T-cell (primary cell): ENCODE results near the gene A3GALT2. TPM values are rescaled to one million over a fixed set of nuclear protein-coding genes. Genes with fewer than 3 reads are reported as not detected.
A peak's percentile ranks its signal among the peaks of the same experiment; 100 is the strongest.

ENCODE experiments used
- ATAC-seq, 4 experiments: fragments of 200-7000 bp in 3 of 4; fragments of 150-1000 bp in 1 of 4; cut with Tn5 transposase; replicated peaks in 1 of 4; 1 replicate in 3 of 4; 2 replicates in 1 of 4; pipeline ENCODE4 v1.10.0; 2021; ENCODE audit warnings: moderate library complexity in 3 of 4, mild to moderate bottlenecking in 2 of 4, moderate number of reproducible peaks in 1 of 4
- CTCF ChIA-PET, 2 donors: fragments of 300-600 bp; sonication (Branson Sonifier 250); formaldehyde crosslinking; loops; one replicate each; lab custom pipeline; 2022; ENCODE audit warnings: antibody characterized with exemption in 2 of 2; lab: Charles Lee
- POLR2A ChIA-PET, 2 donors: fragments of 300-600 bp; sonication (Branson Sonifier 250); formaldehyde crosslinking; loops; one replicate each; lab custom pipeline; 2022; ENCODE audit warnings: antibody characterized with exemption in 2 of 2; lab: Charles Lee
- DNase-seq, 35 experiments: peaks; one replicate each; pipeline versions ENCODE4 v3.0.0 to v3.0.0-alpha.2; 2013 to 2023
- H3K27ac ChIP-seq: one replicate; pipeline ENCODE4 v1.5.1; 2013; ENCODE audit warnings: low read length
- H3K27me3 ChIP-seq, 2 experiments: replicated peaks in 1 of 2; 1 replicate in 1 of 2; 2 replicates in 1 of 2; pipeline versions ENCODE4 v1.6.1 to v1.7.0; 2013; ENCODE audit warnings: low read length in 1 of 2, mixed read lengths in 1 of 2; ENCODE audit not compliant: control insufficient read depth in 2 of 2, insufficient read depth in 2 of 2; ENCODE audit errors: extremely low read depth in 1 of 2
- H3K36me3 ChIP-seq, 2 donors: 1 replicate in 1 of 2; 2 replicates in 1 of 2; pipeline versions ENCODE4 v1.6.1 to v1.7.0; 2013; ENCODE audit warnings: low read length in 1 of 2; ENCODE audit not compliant: control insufficient read depth in 2 of 2, insufficient read depth in 1 of 2; ENCODE audit errors: extremely low read depth in 1 of 2
- H3K4me1 ChIP-seq, 2 experiments: 1 replicate in 1 of 2; 2 replicates in 1 of 2; pipeline versions ENCODE4 v1.6.1 to v1.7.0; 2013; ENCODE audit warnings: low read length in 2 of 2, mixed read lengths in 1 of 2; ENCODE audit not compliant: insufficient read depth in 2 of 2, control insufficient read depth in 1 of 2; ENCODE audit errors: extremely low read depth in 1 of 2
- H3K4me3 ChIP-seq, 2 donors: 1 replicate in 1 of 2; 2 replicates in 1 of 2; pipeline versions ENCODE4 v1.5.1 to v1.7.0; 2013; ENCODE audit warnings: mild to moderate bottlenecking in 2 of 2, low read length in 1 of 2, moderate library complexity in 1 of 2; ENCODE audit not compliant: control insufficient read depth in 1 of 2; ENCODE audit errors: extremely low read depth in 1 of 2
- H3K9me3 ChIP-seq: 2 replicates; pipeline ENCODE4 v1.7.0; 2013
- H3K27ac Mint-ChIP-seq, 2 donors: one replicate each; pipeline ENCODE4 v1.8.0; 2020 to 2021; ENCODE audit warnings: mild to moderate bottlenecking in 2 of 2, mixed read lengths in 2 of 2
- H3K27me3 Mint-ChIP-seq, 2 donors: one replicate each; pipeline ENCODE4 v1.8.0; 2021 to 2022; ENCODE audit warnings: mixed read lengths in 2 of 2
- H3K36me3 Mint-ChIP-seq: one replicate; pipeline ENCODE4 v1.8.0; 2021; ENCODE audit warnings: mixed read lengths
- H3K4me1 Mint-ChIP-seq, 3 donors: one replicate each; pipeline ENCODE4 v1.8.0; 2020 to 2022; ENCODE audit warnings: mixed read lengths in 3 of 3, mild to moderate bottlenecking in 1 of 3
- H3K4me3 Mint-ChIP-seq, 3 donors: one replicate each; pipeline ENCODE4 v1.8.0; 2020 to 2022; ENCODE audit warnings: mild to moderate bottlenecking in 3 of 3, mixed read lengths in 3 of 3, moderate library complexity in 3 of 3
- H3K9me3 Mint-ChIP-seq, 3 donors: one replicate each; pipeline ENCODE4 v1.8.0; 2020 to 2022; ENCODE audit warnings: mixed read lengths in 3 of 3
- WGBS: methylation state at CpG from one replicate; pipeline ENCODE4 v1.1.5; 2013; ENCODE audit warnings: missing lambda C conversion rate; ENCODE audit not compliant: insufficient coverage; 5-methylcytosine and 5-hydroxymethylcytosine counted together
- total RNA-seq, 35 experiments: library from RNA in 6 of 35; stranded (reverse) in 6 of 35; fragments of 120-200 nt in 1 of 35; gene quantifications; one replicate each; pipeline versions ENCODE4 v1.2.1 to v1.2.4 and lab custom pipeline; 2013 to 2026

A3GALT2 gene
- total RNA-seq, 5 donors from 2014 or later (not counting 1 experiment from before 2014, with no cell fraction given): 0.26 TPM; not detected in 4

GRCh38 chr1:33281554-33282303 is 39.2 kb downstream of the A3GALT2 start:
- H3K4me3 ChIP-seq: no peak overlapping the region
- Mint-ChIP-seq H3K27ac (no peak overlapping the region), H3K4me1 (no peaks in the 10 kb centered on the region), H3K9me3 (no peaks in the 10 kb centered on the region), H3K27me3 (no peaks in the 10 kb centered on the region), H3K4me3 (no peak overlapping the region), H3K36me3 (peaks cover 45% of the 10 kb centered on the region)
- ChIA-PET CTCF (interaction anchor here in 1 of 2 donors (0.6 kb wide), 1 partner anchor 17 kb away, joined by 7 read pairs; no protein-coding TSS in a partner anchor), POLR2A (no interaction called here)
- no peaks in the 10 kb centered on the region for H3K4me1 ChIP-seq
- WGBS: 95% methylated on average over 14 of the region's 17 CpGs
- no peaks in the 10 kb centered on the region for H3K9me3 ChIP-seq
- H3K27me3 ChIP-seq: no peaks in the 10 kb centered on the region
- H3K27ac ChIP-seq: no peak overlapping the region
- H3K36me3 ChIP-seq: peaks cover 13 to 57% of the 10 kb centered on the region in 2 donors
- ATAC-seq (no peak), DNase-seq (peak in 1 of 35 experiments; percentile 11)

GRCh38 chr1:33280091-33280661 is 40.7 kb downstream of the A3GALT2 start:
- ChIA-PET CTCF (no interaction called here), POLR2A (no interaction called here)
- Histone ChIP-seq H3K27ac (no peak overlapping the region), H3K4me1 (no peaks in the 10 kb centered on the region), H3K9me3 (no peaks in the 10 kb centered on the region), H3K36me3 (peaks cover 11 to 58% of the 10 kb centered on the region in 2 donors), H3K4me3 (no peak overlapping the region), H3K27me3 (no peaks in the 10 kb centered on the region)
- no peak for ATAC-seq
- Mint-ChIP-seq H3K36me3 (peaks cover 45% of the 10 kb centered on the region), H3K27ac (no peak overlapping the region), H3K4me1 (no peaks in the 10 kb centered on the region), H3K27me3 (no peaks in the 10 kb centered on the region), H3K4me3 (no peak overlapping the region), H3K9me3 (no peaks in the 10 kb centered on the region)
- 99% methylated on average over 20 of the region's 29 CpGs for WGBS
- peak in 1 of 35 experiments; percentile 5 for DNase-seq

- H3K36me3 ChIP-seq: peaks cover 14 to 50% of the 10 kb centered on the region in 2 donors
- H3K27me3 Mint-ChIP-seq: no peaks in the 10 kb centered on the region
- ATAC-seq (no peak), DNase-seq (peak in 1 of 35 experiments; percentile 7)
- peaks cover 12 to 20% (median 15%) of the 10 kb centered on the region in 3 donors for H3K4me1 Mint-ChIP-seq
- H3K4me3 Mint-ChIP-seq: no peak overlapping the region
- H3K9me3 Mint-ChIP-seq: no peaks in the 10 kb centered on the region
- peaks cover 1 to 20% of the 10 kb centered on the region in 2 experiments for H3K4me1 ChIP-seq
- H3K4me3 ChIP-seq: no peak overlapping the region
- ChIA-PET POLR2A (interaction anchor here in 1 of 2 donors (0.6 kb wide), 1 partner anchor 817 kb away, joined by 3 read pairs; no protein-coding TSS in a partner anchor), CTCF (no interaction called here)
- H3K27ac Mint-ChIP-seq: no peak overlapping the region
- no peaks in the 10 kb centered on the region for H3K27me3 ChIP-seq
- H3K36me3 Mint-ChIP-seq: peaks cover 31% of the 10 kb centered on the region
- H3K9me3 ChIP-seq: no peaks in the 10 kb centered on the region
- H3K27ac ChIP-seq: no peak overlapping the region
- WGBS: 90% methylated on average over 9 of the region's 11 CpGs
These were observed 43.3 kb downstream of the A3GALT2 start for GRCh38 chr1:33277488-33278084.

DNA sequence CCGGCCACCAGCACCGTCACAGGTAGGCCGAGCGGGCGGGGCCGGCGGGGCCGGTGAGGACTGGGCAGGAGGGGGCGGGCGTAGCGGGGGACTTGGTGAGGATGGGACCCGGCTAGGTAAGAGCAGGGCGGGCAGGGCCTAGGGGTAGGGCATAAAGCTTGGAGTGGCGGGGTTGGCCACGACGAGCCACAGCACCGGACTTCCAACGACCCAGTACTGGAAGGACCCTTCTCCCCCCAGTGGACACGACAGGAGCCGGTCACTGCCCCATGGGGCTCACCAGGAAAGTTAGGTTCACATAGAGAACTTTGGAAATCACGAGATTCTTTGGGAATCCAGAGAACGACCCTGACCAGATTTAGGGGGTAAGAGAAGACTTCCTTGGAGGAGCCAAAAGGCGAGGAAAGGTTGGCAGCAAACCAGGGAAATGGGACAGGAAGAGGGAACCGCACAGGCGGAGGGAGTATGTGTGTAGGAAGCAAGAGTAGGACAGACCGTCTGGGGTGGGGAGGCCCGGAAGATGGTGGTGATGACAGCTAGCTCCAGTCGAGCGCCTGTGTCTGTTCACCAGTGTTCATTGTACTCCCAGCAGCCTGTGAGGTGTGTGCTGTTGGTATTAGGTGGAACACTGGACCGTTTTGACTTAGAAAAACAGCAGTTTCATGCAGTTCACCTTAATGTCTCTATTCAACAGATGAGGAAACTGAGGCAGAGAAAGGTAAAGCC is 44.2 kb downstream of the A3GALT2 start:
- ChIA-PET CTCF (interaction anchor here in 1 of 2 donors (0.6 kb wide), 1 partner anchor 95 kb away, joined by 5 read pairs; no protein-coding TSS in a partner anchor), POLR2A (no interaction called here)
- H3K4me1 Mint-ChIP-seq: peaks cover 21 to 29% (median 21%) of the 10 kb centered on the region in 3 donors
- H3K9me3 Mint-ChIP-seq: no peaks in the 10 kb centered on the region
- ATAC-seq (no peak), DNase-seq (peak in 1 of 35 experiments; percentile 6)
- WGBS: 93% methylated on average over 21 of the region's 30 CpGs
- H3K27ac Mint-ChIP-seq: no peak overlapping the region
- Histone ChIP-seq H3K36me3 (peaks cover 13 to 45% of the 10 kb centered on the region in 2 donors), H3K4me1 (peaks cover 3 to 29% of the 10 kb centered on the region in 2 experiments), H3K27me3 (no peaks in the 10 kb centered on the region), H3K27ac (no peak overlapping the region), H3K4me3 (no peak overlapping the region), H3K9me3 (no peaks in the 10 kb centered on the region)
- H3K4me3 Mint-ChIP-seq: no peak overlapping the region
- no peaks in the 10 kb centered on the region for H3K27me3 Mint-ChIP-seq
- peaks cover 24% of the 10 kb centered on the region for H3K36me3 Mint-ChIP-seq

- no peak for ATAC-seq
- no peaks in the 10 kb centered on the region for H3K27me3 Mint-ChIP-seq
- WGBS: 96% methylated on average over 40 of the region's 45 CpGs
- POLR2A ChIA-PET: no interaction called here
- DNase-seq: peak in 1 of 35 experiments; percentile 7
- no peaks in the 10 kb centered on the region for H3K27me3 ChIP-seq
- no peaks in the 10 kb centered on the region for H3K9me3 ChIP-seq
- H3K36me3 Mint-ChIP-seq: peaks cover 22% of the 10 kb centered on the region
- H3K27ac ChIP-seq: no peak overlapping the region
- H3K4me3 Mint-ChIP-seq: no peak overlapping the region
- H3K9me3 Mint-ChIP-seq: no peaks in the 10 kb centered on the region
- peaks cover 3 to 36% of the 10 kb centered on the region in 2 experiments for H3K4me1 ChIP-seq
- peaks cover 28 to 36% (median 29%) of the 10 kb centered on the region in 3 donors for H3K4me1 Mint-ChIP-seq
- no peak overlapping the region for H3K4me3 ChIP-seq
- CTCF ChIA-PET: interaction anchor here in 1 of 2 donors (0.6 kb wide), 1 partner anchor 94 kb away, joined by 5 read pairs; no protein-coding TSS in a partner anchor
- no peak overlapping the region for H3K27ac Mint-ChIP-seq
- peaks cover 6 to 37% of the 10 kb centered on the region in 2 donors for H3K36me3 ChIP-seq
These were observed 45.0 kb downstream of the A3GALT2 start for GRCh38 chr1:33275706-33276572.
